HCT116 (cell line): ENCODE results near the gene ZNF536. TPM values are rescaled to one million over a fixed set of nuclear protein-coding genes. Genes with fewer than 3 reads are reported as not detected.

Experiments
- ATAC-seq: fragments of 200-7000 bp; cut with Tn5 transposase; 2 replicates; pipeline ENCODE4 v1.9.1; 2020; ENCODE audit warnings: mild to moderate bottlenecking, moderate library complexity
- BruUV-seq: library from RNA; stranded (reverse); fragments of 400-500 nt; replicated peaks from 2 replicates; lab custom pipeline; 2021; lab: Mats Ljungman, UMichigan
- CTCF ChIA-PET: fragments of 300-600 bp; sonication (Branson Sonifier 250); formaldehyde crosslinking; loops from one replicate; lab custom pipeline; 2021; ENCODE audit warnings: antibody characterized with exemption; lab: Charles Lee
- POLR2A ChIA-PET: fragments of 300-600, 350-600 bp; sonication (Branson Sonifier 250); formaldehyde crosslinking; loops from one replicate; lab custom pipeline; 2021; ENCODE audit warnings: antibody characterized with exemption; lab: Charles Lee
- RAD21 ChIA-PET, 2 experiments: fragments of 300-600 bp; sonication (Branson Sonifier 250); formaldehyde crosslinking; loops; one replicate each; lab custom pipeline; 2023; ENCODE audit warnings: low total read pairs in 2 of 2; ENCODE audit not compliant: uncharacterized antibody in 2 of 2, unreplicated experiment in 2 of 2, low non-redundant PET in 1 of 2; lab: Charles Lee
- DNase-seq: peaks from one replicate; pipeline ENCODE4 v3.0.0-alpha.2; 2010; ENCODE audit warnings: low read depth, low spot score
- H2AFZ ChIP-seq: fragments of 200-600 bp; shearing (Covaris generic), sonication (generic); 2 replicates; pipeline ENCODE4 v1.6.1; 2017; ENCODE audit warnings: low read depth, mixed run types, mixed read lengths, antibody characterized with exemption, low read length; ENCODE audit not compliant: poor library complexity, severe bottlenecking
- H3K27ac ChIP-seq: 2 replicates; pipeline ENCODE4 v1.5.1; 2012; ENCODE audit warnings: low read depth, low read length
- H3K27me3 ChIP-seq: fragments of 200-600 bp; sonication (generic); 2 replicates; pipeline ENCODE4 v1.6.1; 2016; ENCODE audit warnings: mixed run types, low read length, mixed read lengths; ENCODE audit not compliant: insufficient read depth
- H3K36me3 ChIP-seq, 2 experiments: fragments of 200-500 bp in 1 of 2; fragments of 200-600 bp in 1 of 2; sonication (Bioruptor generic) in 1 of 2; sonication (generic) in 1 of 2; 2 replicates each; pipeline versions ENCODE4 v1.5.1 to v1.6.1; 2014 to 2016; ENCODE audit warnings: low read length in 2 of 2, inconsistent platforms in 1 of 2, mixed read lengths in 1 of 2, mixed run types in 1 of 2; ENCODE audit not compliant: insufficient read depth in 2 of 2, control insufficient read depth in 1 of 2
- H3K4me1 ChIP-seq, 2 experiments: fragments of 200-600 bp in 1 of 2; sonication (generic) in 1 of 2; 2 replicates each; pipeline versions ENCODE4 v1.5.1 to v1.6.1; 2012 to 2017; ENCODE audit warnings: low read length in 2 of 2, inconsistent platforms in 1 of 2, mild to moderate bottlenecking in 1 of 2, mixed read lengths in 1 of 2, mixed run types in 1 of 2, moderate library complexity in 1 of 2; ENCODE audit not compliant: insufficient read depth in 2 of 2, control insufficient read depth in 1 of 2
- H3K4me2 ChIP-seq: fragments of 200-600 bp; sonication (generic); 2 replicates; pipeline ENCODE4 v1.6.1; 2017; ENCODE audit warnings: mixed run types, low read length, mixed read lengths
- H3K4me3 ChIP-seq, 2 experiments: fragments of 200-600 bp in 1 of 2; sonication (generic) in 1 of 2; replicated peaks in 1 of 2; 2 replicates each; pipeline ENCODE4 v1.5.1; 2011 to 2016; ENCODE audit warnings: low read length in 2 of 2, control low read depth in 1 of 2, low read depth in 1 of 2, mild to moderate bottlenecking in 1 of 2, mixed read lengths in 1 of 2, mixed run types in 1 of 2
- H3K79me2 ChIP-seq: fragments of 200-600 bp; sonication (generic); 2 replicates; pipeline ENCODE4 v1.6.1; 2017; ENCODE audit warnings: mild to moderate bottlenecking, mixed run types, low read length, moderate library complexity, mixed read lengths; ENCODE audit not compliant: insufficient read depth
- H3K9ac ChIP-seq: fragments of 200-600 bp; sonication (generic); 2 replicates; pipeline ENCODE4 v1.6.1; 2016; ENCODE audit warnings: low read length, mixed read lengths
- H3K9me2 ChIP-seq: fragments of 200-600 bp; sonication (generic), shearing (Covaris generic); 2 replicates; pipeline ENCODE4 v1.6.1; 2017; ENCODE audit warnings: mixed run types, mild to moderate bottlenecking, moderate library complexity; ENCODE audit not compliant: insufficient read depth
- H3K9me3 ChIP-seq, 2 experiments: fragments of 200-500 bp in 1 of 2; fragments of 200-600 bp in 1 of 2; sonication (Bioruptor generic) in 1 of 2; sonication (generic) in 1 of 2; 2 replicates each; pipeline ENCODE4 v1.6.1; 2014 to 2017; ENCODE audit warnings: low read length in 2 of 2, mixed read lengths in 2 of 2, inconsistent platforms in 1 of 2, low read depth in 1 of 2, mild to moderate bottlenecking in 1 of 2, mixed run types in 1 of 2, moderate library complexity in 1 of 2; ENCODE audit not compliant: control insufficient read depth in 1 of 2, insufficient read depth in 1 of 2
- H4K20me1 ChIP-seq: fragments of 200-600 bp; sonication (generic), shearing (Covaris generic); 2 replicates; pipeline ENCODE4 v1.6.1; 2017; ENCODE audit warnings: mixed run types, mild to moderate bottlenecking, moderate library complexity; ENCODE audit not compliant: insufficient read depth
- EZH2 ChIP-seq: fragments of 200-600 bp; sonication (generic); IDR thresholded peaks from 2 replicates; pipeline ENCODE4 v1.6.1; 2017; ENCODE audit warnings: antibody characterized with exemption, mixed run types
- FOSL1 ChIP-seq: IDR thresholded peaks from 2 replicates; pipeline ENCODE4 v1.6.1; 2012; ENCODE audit warnings: low read depth
- POLR2AphosphoS5 ChIP-seq: IDR thresholded peaks from 2 replicates; pipeline ENCODE4 v1.6.1; 2011; ENCODE audit warnings: mild to moderate bottlenecking, low read depth, low read length, moderate library complexity
- RAD21 ChIP-seq: IDR thresholded peaks from 2 replicates; pipeline ENCODE4 v1.6.1; 2012; ENCODE audit warnings: low read depth, mild to moderate bottlenecking
- SIN3A ChIP-seq: IDR thresholded peaks from 2 replicates; pipeline ENCODE4 v1.6.1; 2012; ENCODE audit warnings: low read depth
- TCF7L2 ChIP-seq: IDR thresholded peaks from 2 replicates; pipeline ENCODE4 v1.7.0; 2011; ENCODE audit warnings: borderline replicate concordance, inconsistent platforms; ENCODE audit not compliant: insufficient read depth, insufficient read length; ENCODE audit errors: extremely low read depth
- YY1 ChIP-seq: IDR thresholded peaks from 2 replicates; pipeline ENCODE4 v1.6.1; 2011; ENCODE audit warnings: low read length, low read depth, moderate library complexity, mild to moderate bottlenecking; ENCODE audit not compliant: insufficient replicate concordance; ENCODE audit errors: extremely low read depth
- ZFX ChIP-seq: fragments of 450-650 bp; IDR thresholded peaks from 2 replicates; pipeline ENCODE4 v1.6.1; 2017
- ZNF274 ChIP-seq: fragments of 200-500 bp; sonication (Bioruptor generic); IDR thresholded peaks from 2 replicates; pipeline ENCODE4 v1.6.1; 2014; ENCODE audit warnings: mild to moderate bottlenecking, low read depth, low read length, inconsistent platforms
- intact Hi-C: fragments of 100-400 bp; cut with micrococcal nuclease; formaldehyde crosslinking; loops from 2 replicates; pipeline ENCODE4 v1.10.0; 2022
- total RNA-seq: library from RNA; stranded (reverse); gene quantifications from one replicate; pipeline ENCODE4 v1.2.1, GENCODE V29; 2021; ENCODE audit not compliant: unreplicated experiment
- TF ChIP-seq, protein P1 (sequence below), 3 experiments: fragments of 200-600 bp in 1 of 3; sonication (generic) in 1 of 3; IDR thresholded peaks in 2 of 3; conservative IDR thresholded peaks in 1 of 3; 2 replicates each; pipeline ENCODE4 v1.5.1; 2012 to 2017; ENCODE audit warnings: low read depth in 2 of 3, low read length in 2 of 3, antibody characterized with exemption in 1 of 3, borderline replicate concordance in 1 of 3, control low read depth in 1 of 3, mild to moderate bottlenecking in 1 of 3, mixed read lengths in 1 of 3, mixed run types in 1 of 3, moderate library complexity in 1 of 3; ENCODE audit not compliant: insufficient read depth in 1 of 3
- TF ChIP-seq, protein P2 (sequence below): IDR thresholded peaks from 2 replicates; pipeline ENCODE4 v1.6.1; 2011; ENCODE audit warnings: mild to moderate bottlenecking, low read length, moderate library complexity; ENCODE audit not compliant: insufficient replicate concordance; ENCODE audit errors: extremely low read depth

Gene ZNF536
- total RNA-seq, 1 experiment from 2014 or later: not detected

DNA sequence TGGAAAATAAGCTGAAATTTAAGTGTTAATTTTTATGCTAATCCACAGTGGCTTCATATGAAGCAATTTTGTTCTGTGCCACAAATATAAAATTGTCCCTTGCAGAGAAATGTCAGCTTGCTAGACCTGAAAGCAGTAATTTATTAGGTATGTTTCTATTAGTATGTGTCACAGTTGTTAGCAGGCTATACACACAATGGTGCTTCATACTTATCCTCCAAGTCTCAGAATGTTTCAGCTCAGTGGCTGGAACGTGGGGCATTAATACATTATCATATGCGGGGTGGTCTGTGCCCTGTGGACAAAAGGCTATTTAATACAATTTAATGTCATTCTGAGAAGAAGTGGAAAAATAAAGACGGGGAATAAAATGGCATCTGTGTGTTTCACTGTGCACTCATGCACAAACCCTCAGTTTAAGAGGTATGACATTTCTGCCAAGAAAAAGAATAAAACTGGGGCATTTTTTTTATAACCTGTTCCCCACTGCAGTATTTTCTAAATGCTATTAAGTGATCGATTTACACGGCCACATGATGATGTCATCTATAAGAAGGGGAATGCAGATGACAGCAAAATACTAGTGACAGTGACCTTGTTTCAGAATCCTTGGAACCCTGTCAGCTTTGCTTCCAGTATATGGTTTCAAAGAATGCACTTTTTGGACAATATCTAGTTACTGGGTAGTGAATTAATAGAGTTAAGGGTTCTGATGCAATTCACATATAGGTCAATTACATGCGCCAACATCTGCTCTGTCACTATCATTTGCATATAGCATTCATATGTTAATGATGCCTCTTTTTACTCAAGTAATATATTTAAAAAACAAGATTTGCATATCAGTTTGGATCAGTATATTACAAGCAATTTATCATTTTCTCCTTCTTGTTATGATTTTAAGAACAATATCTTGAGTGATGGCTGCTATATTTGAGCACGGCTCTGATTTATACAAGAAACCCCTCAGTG, 21.2 kb upstream of the ZNF536 start:
- no peaks in the 10 kb centered on the region for H3K9me3 ChIP-seq
- H3K4me2 ChIP-seq: no peak overlapping the region
- H3K4me1 ChIP-seq: no peaks in the 10 kb centered on the region
- H2AFZ ChIP-seq: no peak overlapping the region
- no peak for DNase-seq
- RAD21 ChIA-PET: no interaction called here
- peaks cover 38% of the 10 kb centered on the region for H3K27me3 ChIP-seq
- no peak overlapping the region for H3K27ac ChIP-seq
- H3K9me2 ChIP-seq: no peaks in the 10 kb centered on the region
- POLR2A ChIA-PET: no interaction called here
- TF ChIP-seq RAD21 (no peak), POLR2AphosphoS5 (no peak), TCF7L2 (no peak), ZFX (no peak), SIN3A (no peak), ZNF274 (no peak), EZH2 (no peak), YY1 (no peak), FOSL1 (no peak)
- TF ChIP-seq, protein P1, sequence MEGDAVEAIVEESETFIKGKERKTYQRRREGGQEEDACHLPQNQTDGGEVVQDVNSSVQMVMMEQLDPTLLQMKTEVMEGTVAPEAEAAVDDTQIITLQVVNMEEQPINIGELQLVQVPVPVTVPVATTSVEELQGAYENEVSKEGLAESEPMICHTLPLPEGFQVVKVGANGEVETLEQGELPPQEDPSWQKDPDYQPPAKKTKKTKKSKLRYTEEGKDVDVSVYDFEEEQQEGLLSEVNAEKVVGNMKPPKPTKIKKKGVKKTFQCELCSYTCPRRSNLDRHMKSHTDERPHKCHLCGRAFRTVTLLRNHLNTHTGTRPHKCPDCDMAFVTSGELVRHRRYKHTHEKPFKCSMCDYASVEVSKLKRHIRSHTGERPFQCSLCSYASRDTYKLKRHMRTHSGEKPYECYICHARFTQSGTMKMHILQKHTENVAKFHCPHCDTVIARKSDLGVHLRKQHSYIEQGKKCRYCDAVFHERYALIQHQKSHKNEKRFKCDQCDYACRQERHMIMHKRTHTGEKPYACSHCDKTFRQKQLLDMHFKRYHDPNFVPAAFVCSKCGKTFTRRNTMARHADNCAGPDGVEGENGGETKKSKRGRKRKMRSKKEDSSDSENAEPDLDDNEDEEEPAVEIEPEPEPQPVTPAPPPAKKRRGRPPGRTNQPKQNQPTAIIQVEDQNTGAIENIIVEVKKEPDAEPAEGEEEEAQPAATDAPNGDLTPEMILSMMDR (IDR thresholded peaks at IDR 0.05 in 2 of 3, conservative IDR thresholded peaks at IDR 0.05 in 1 of 3; ENCODE audit: borderline replicate concordance in 1 of 3, insufficient read depth in 1 of 3, low read depth in 2 of 3, low read length in 2 of 3): no peak
- TF ChIP-seq, protein P2, sequence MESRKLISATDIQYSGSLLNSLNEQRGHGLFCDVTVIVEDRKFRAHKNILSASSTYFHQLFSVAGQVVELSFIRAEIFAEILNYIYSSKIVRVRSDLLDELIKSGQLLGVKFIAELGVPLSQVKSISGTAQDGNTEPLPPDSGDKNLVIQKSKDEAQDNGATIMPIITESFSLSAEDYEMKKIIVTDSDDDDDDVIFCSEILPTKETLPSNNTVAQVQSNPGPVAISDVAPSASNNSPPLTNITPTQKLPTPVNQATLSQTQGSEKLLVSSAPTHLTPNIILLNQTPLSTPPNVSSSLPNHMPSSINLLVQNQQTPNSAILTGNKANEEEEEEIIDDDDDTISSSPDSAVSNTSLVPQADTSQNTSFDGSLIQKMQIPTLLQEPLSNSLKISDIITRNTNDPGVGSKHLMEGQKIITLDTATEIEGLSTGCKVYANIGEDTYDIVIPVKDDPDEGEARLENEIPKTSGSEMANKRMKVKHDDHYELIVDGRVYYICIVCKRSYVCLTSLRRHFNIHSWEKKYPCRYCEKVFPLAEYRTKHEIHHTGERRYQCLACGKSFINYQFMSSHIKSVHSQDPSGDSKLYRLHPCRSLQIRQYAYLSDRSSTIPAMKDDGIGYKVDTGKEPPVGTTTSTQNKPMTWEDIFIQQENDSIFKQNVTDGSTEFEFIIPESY: no peak
- TF ChIP-seq, all 23 proteins: peak for 0
- Histone ChIP-seq H3K9ac (no peak overlapping the region), H3K36me3 (no peaks in the 10 kb centered on the region), H3K4me3 (no peak overlapping the region), H4K20me1 (no peaks in the 10 kb centered on the region), H3K79me2 (no peaks in the 10 kb centered on the region)
- CTCF ChIA-PET: no interaction called here
- intact Hi-C loops: no loop called here
- no peak for ATAC-seq
- no TSS peak for BruUV-seq
